K562 (cell line): ENCODE data around the gene JUNB. TPM values are rescaled to one million over a fixed set of nuclear protein-coding genes. Genes with fewer than 3 reads are reported as not detected.

Experiments
- ATAC-seq: fragments of 200-7000 bp; cut with Tn5 transposase; 3 replicates; pipeline ENCODE4 v1.9.1; 2020; ENCODE audit warnings: moderate library complexity
- BruUV-seq: library from RNA; stranded (reverse); fragments of 400-500 nt; replicated peaks from 2 replicates; lab custom pipeline; 2021; lab: Mats Ljungman, UMichigan
- CTCF ChIA-PET: fragments of 300-600 bp; formaldehyde crosslinking; extraction: SDS; loops from one replicate; lab custom pipeline; 2021; ENCODE audit warnings: low intra/inter-chr PET ratio; lab: Yijun Ruan, JAX
- POLR2A ChIA-PET: fragments of 300-600, 350-650 bp; sonication (Branson Sonifier 250); formaldehyde crosslinking; extraction: SDS; loops from one replicate; lab custom pipeline; 2021; ENCODE audit warnings: antibody characterized with exemption, inconsistent platforms; lab: Yijun Ruan, JAX
- DNase-seq, 4 experiments: peaks; one replicate each; pipeline versions ENCODE4 v3.0.0 to v3.0.0-alpha.2; 2011 to 2018; ENCODE audit warnings: low spot score in 3 of 4, mixed read lengths in 3 of 4; ENCODE audit errors: extremely low read depth in 1 of 4
- FAIRE-seq: peaks from 2 replicates; lab custom pipeline; 2011; peaks lifted over from hg19 to GRCh38; lab: Jason Lieb, UNC
- H2AFZ ChIP-seq: 2 replicates; pipeline ENCODE4 v1.6.0; 2011; ENCODE audit warnings: low read depth, low read length, control low read depth, inconsistent platforms
- H3K27ac ChIP-seq: fragments of 200-600 bp; 3 replicates; pipeline ENCODE4 v1.8.0; 2011; ENCODE audit warnings: low read depth, mild to moderate bottlenecking, control low read depth, inconsistent platforms, low read length, moderate library complexity, mixed read lengths; ENCODE audit errors: extremely low read depth
- H3K27me3 ChIP-seq, 2 experiments: fragments of 300-600 bp in 1 of 2; 2 replicates in 1 of 2; 3 replicates in 1 of 2; pipeline versions ENCODE4 v1.6.0 to v1.8.0; 2011; ENCODE audit warnings: inconsistent platforms in 2 of 2, low read length in 2 of 2, mild to moderate bottlenecking in 1 of 2, mixed read lengths in 1 of 2, moderate library complexity in 1 of 2; ENCODE audit not compliant: control insufficient read depth in 2 of 2, insufficient read depth in 2 of 2
- H3K36me3 ChIP-seq: fragments of 300-600 bp; 3 replicates; pipeline ENCODE4 v1.8.0; 2011; ENCODE audit warnings: mild to moderate bottlenecking, low read length, inconsistent platforms; ENCODE audit not compliant: control insufficient read depth, insufficient read depth
- H3K4me1 ChIP-seq, 2 experiments: fragments of 200-600 bp in 1 of 2; replicated peaks in 1 of 2; 2 replicates in 1 of 2; 3 replicates in 1 of 2; pipeline versions ENCODE4 v1.5.1 to v1.8.0; 2011; ENCODE audit warnings: inconsistent platforms in 2 of 2, low read length in 2 of 2, mild to moderate bottlenecking in 1 of 2, mixed read lengths in 1 of 2, moderate library complexity in 1 of 2; ENCODE audit not compliant: control insufficient read depth in 2 of 2, insufficient read depth in 2 of 2
- H3K4me2 ChIP-seq: 2 replicates; pipeline ENCODE4 v1.6.1; 2011; ENCODE audit warnings: low read length, control low read depth, inconsistent platforms, mixed read lengths; ENCODE audit not compliant: insufficient read depth
- H3K4me3 ChIP-seq: fragments of 200-600 bp; sonication (generic), shearing (Covaris generic); 2 replicates; pipeline ENCODE4 v1.5.1; 2016; ENCODE audit warnings: control low read depth, inconsistent platforms
- H3K79me2 ChIP-seq: fragments of 200-600 bp; 3 replicates; pipeline ENCODE4 v1.8.0; 2011; ENCODE audit warnings: low read length, inconsistent platforms; ENCODE audit not compliant: control insufficient read depth, insufficient read depth
- H3K9ac ChIP-seq, 2 experiments: 2 replicates each; pipeline versions ENCODE4 v1.6.0 to v1.6.1; 2011; ENCODE audit warnings: low read depth in 2 of 2, low read length in 2 of 2, control low read depth in 1 of 2, inconsistent platforms in 1 of 2, mild to moderate bottlenecking in 1 of 2, mixed read lengths in 1 of 2; ENCODE audit not compliant: insufficient read depth in 1 of 2
- H3K9me1 ChIP-seq: one replicate; pipeline ENCODE4 v1.6.0; 2011; ENCODE audit warnings: inconsistent platforms, mild to moderate bottlenecking, low read length, moderate library complexity; ENCODE audit not compliant: control insufficient read depth, insufficient read depth
- H3K9me3 ChIP-seq: replicated peaks from 2 replicates; pipeline ENCODE4 v1.5.1; 2011; ENCODE audit warnings: low read depth, low read length, inconsistent platforms; ENCODE audit not compliant: control insufficient read depth, insufficient read depth
- H4K20me1 ChIP-seq: replicated peaks from 2 replicates; pipeline ENCODE4 v1.6.1; 2011; ENCODE audit warnings: low read length, inconsistent platforms, mixed read lengths; ENCODE audit not compliant: control insufficient read depth, insufficient read depth
- NR2C2 ChIP-seq, 2 experiments: fragments of 200-800 bp in 1 of 2; sonication (Bioruptor generic) in 1 of 2; sonication (generic) in 1 of 2; formaldehyde crosslinking in 1 of 2; IDR thresholded peaks; 2 replicates each; pipeline versions ENCODE4 v1.6.1 to v1.8.0; 2016 to 2022; ENCODE audit warnings: mild to moderate bottlenecking in 1 of 2, missing compliant biosample characterization in 1 of 2, missing genetic modification characterization in 1 of 2, missing genetic modification reagents in 1 of 2
- ZNF79 ChIP-seq: fragments of 250-450 bp; sonication (Bioruptor Pico); IDR thresholded peaks from 2 replicates; pipeline ENCODE4 v1.4.0; 2020; ENCODE audit warnings: low read depth, mild to moderate bottlenecking, moderate library complexity
- WGBS: fragments of 100-300 bp; shearing (Covaris generic); methylation state at CpG from one replicate; pipeline ENCODE4 v1.1.6; 2016; ENCODE audit warnings: low coverage, mixed read lengths; ENCODE audit not compliant: insufficient coverage; ENCODE audit errors: missing lambda C conversion rate; 5-methylcytosine and 5-hydroxymethylcytosine counted together
- in situ Hi-C: fragments of 300-500 bp; cut with MboI; formaldehyde crosslinking; loops from 4 replicates; pipeline ENCODE4 v1.15.0; 2018; ENCODE audit warnings: inconsistent platforms, mixed read lengths
- intact Hi-C: fragments of 100-400 bp; cut with micrococcal nuclease; formaldehyde crosslinking; loops from 2 replicates; pipeline ENCODE4 v1.14.2; 2022
- polyA plus RNA-seq, 8 experiments: library from polyadenylated mRNA; depleted of rRNA in 4 of 8; stranded (reverse) in 5 of 8; unstranded in 3 of 8; fragments of >200 nt; fragmentation: Nextera tagmentation in 2 of 8; fragmentation: Illumina TruSeq in 1 of 8; extraction: Ambion mirVana in 2 of 8; extraction: Trizol in 1 of 8; gene quantifications; 2 replicates each; pipeline versions ENCODE4 v1.2.1 to v1.2.3, GENCODE V29; 2011 to 2014; ENCODE audit warnings: inconsistent platforms in 1 of 8, missing spikeins in 1 of 8
- total RNA-seq, 7 experiments: library from RNA; depleted of rRNA in 6 of 7; stranded (reverse); fragments of >200 nt in 6 of 7; fragmentation: Illumina TruSeq in 2 of 7; extraction: Trizol in 2 of 7; gene quantifications; 2 replicates each; pipeline versions ENCODE4 v1.2.1 to v1.2.3, GENCODE V29; 2011 to 2021; ENCODE audit warnings: low replicate concordance in 1 of 7
- TF ChIP-seq, protein P1 (sequence below): sonication (generic); formaldehyde crosslinking; IDR thresholded peaks from 2 replicates; pipeline ENCODE4 v1.8.0; 2022; ENCODE audit warnings: mild to moderate bottlenecking, missing genetic modification reagents
- TF ChIP-seq, protein P2 (sequence below), 2 experiments: fragments of 450-650 bp in 1 of 2; sonication (generic) in 1 of 2; formaldehyde crosslinking in 1 of 2; IDR thresholded peaks in 1 of 2; conservative IDR thresholded peaks in 1 of 2; 2 replicates each; pipeline versions ENCODE4 v1.6.1 to v1.8.1; 2016 to 2023; ENCODE audit warnings: mild to moderate bottlenecking in 2 of 2, moderate library complexity in 2 of 2, inconsistent platforms in 1 of 2, missing genetic modification reagents in 1 of 2
- TF ChIP-seq, protein P3 (sequence below), 3 experiments: IDR thresholded peaks in 2 of 3; conservative IDR thresholded peaks in 1 of 3; 2 replicates each; pipeline ENCODE4 v1.5.1; 2011 to 2012; ENCODE audit warnings: low read length in 3 of 3, mild to moderate bottlenecking in 3 of 3, control low read depth in 2 of 3, improper control_type of control experiment in 1 of 3, inconsistent platforms in 1 of 3, low read depth in 1 of 3, mixed read lengths in 1 of 3, moderate library complexity in 1 of 3; ENCODE audit not compliant: insufficient read depth in 2 of 3

The JUNB gene
- total and polyA plus RNA-seq, 9 of the 15 experiments (the other 6 are each of a cell fraction or from before 2014, with no cell fraction given) = 0.23 to 88.1 (median 13.1) TPM

DNA sequence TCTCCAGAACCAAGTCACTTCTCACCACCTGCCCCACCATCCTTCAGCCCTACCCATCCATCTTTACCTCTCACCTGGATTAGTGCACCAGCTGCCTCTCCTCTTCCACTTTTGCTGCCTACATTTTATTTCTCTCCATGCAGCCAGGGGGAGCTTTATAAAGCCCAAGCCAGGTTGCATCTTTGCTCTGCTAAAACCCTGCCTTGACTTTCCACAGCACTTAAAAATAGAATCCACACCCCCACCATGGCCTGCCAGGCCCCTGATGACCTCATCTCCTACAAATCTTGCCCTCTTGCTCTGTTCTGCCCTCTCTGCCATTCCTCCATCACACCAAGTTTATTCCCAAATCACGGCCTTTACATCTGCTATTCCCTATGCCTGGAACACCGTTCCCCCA, 17.7 kb upstream of the JUNB start:
- POLR2A ChIA-PET = interaction anchor here (0.7 to 1.9 kb wide), 3 partner anchors 19 to 37 kb away, joined by 3 to 11 read pairs (median 5); partner anchors contain the start of genes GET3 and JUNB
- Histone ChIP-seq H3K9me1 (no peaks in the 10 kb centered on the region), H3K9me3 (no peaks in the 10 kb centered on the region), H3K4me2 (no peak overlapping the region), H3K4me1 (peaks cover 7 to 46% of the 10 kb centered on the region in 2 experiments; a peak in 4 of 5 replicates), H3K79me2 (peaks cover 6% of the 10 kb centered on the region; the same call in 1 of the 3 replicates), H2AFZ (no peak overlapping the region), H3K27ac (no peak overlapping the region), H3K27me3 (no peaks in the 10 kb centered on the region), H3K36me3 (no peaks in the 10 kb centered on the region), H3K4me3 (no peak overlapping the region), H4K20me1 (no peaks in the 10 kb centered on the region), H3K9ac (peak overlapping the region in 1 of 2 experiments; percentile 15; a peak in 1 of 4 replicates)
- FAIRE-seq (peak; percentile 19), ATAC-seq (no peak), DNase-seq (no peak)
- CTCF ChIA-PET = interaction anchor here (0.6 kb wide), 1 partner anchor 163 kb away, joined by 5 read pairs; the partner anchor contains the start of gene ZNF490
- 79% methylated on average over 2 of the region's 2 CpGs for WGBS
- BruUV-seq = no TSS peak
- intact Hi-C loops = no loop called here
- in situ Hi-C loops = no loop called here
- TF ChIP-seq ZNF79 (CRISPR knock-in tag) = no peak
- TF ChIP-seq, protein P1, sequence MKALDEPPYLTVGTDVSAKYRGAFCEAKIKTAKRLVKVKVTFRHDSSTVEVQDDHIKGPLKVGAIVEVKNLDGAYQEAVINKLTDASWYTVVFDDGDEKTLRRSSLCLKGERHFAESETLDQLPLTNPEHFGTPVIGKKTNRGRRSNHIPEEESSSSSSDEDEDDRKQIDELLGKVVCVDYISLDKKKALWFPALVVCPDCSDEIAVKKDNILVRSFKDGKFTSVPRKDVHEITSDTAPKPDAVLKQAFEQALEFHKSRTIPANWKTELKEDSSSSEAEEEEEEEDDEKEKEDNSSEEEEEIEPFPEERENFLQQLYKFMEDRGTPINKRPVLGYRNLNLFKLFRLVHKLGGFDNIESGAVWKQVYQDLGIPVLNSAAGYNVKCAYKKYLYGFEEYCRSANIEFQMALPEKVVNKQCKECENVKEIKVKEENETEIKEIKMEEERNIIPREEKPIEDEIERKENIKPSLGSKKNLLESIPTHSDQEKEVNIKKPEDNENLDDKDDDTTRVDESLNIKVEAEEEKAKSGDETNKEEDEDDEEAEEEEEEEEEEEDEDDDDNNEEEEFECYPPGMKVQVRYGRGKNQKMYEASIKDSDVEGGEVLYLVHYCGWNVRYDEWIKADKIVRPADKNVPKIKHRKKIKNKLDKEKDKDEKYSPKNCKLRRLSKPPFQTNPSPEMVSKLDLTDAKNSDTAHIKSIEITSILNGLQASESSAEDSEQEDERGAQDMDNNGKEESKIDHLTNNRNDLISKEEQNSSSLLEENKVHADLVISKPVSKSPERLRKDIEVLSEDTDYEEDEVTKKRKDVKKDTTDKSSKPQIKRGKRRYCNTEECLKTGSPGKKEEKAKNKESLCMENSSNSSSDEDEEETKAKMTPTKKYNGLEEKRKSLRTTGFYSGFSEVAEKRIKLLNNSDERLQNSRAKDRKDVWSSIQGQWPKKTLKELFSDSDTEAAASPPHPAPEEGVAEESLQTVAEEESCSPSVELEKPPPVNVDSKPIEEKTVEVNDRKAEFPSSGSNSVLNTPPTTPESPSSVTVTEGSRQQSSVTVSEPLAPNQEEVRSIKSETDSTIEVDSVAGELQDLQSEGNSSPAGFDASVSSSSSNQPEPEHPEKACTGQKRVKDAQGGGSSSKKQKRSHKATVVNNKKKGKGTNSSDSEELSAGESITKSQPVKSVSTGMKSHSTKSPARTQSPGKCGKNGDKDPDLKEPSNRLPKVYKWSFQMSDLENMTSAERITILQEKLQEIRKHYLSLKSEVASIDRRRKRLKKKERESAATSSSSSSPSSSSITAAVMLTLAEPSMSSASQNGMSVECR (CRISPR knock-in tag) = no peak
- TF ChIP-seq, protein P2, sequence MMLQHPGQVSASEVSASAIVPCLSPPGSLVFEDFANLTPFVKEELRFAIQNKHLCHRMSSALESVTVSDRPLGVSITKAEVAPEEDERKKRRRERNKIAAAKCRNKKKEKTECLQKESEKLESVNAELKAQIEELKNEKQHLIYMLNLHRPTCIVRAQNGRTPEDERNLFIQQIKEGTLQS (IDR thresholded peaks at IDR 0.05) = peak; percentile 65
- TF ChIP-seq, protein P2 (CRISPR knock-in tag; conservative IDR thresholded peaks at IDR 0.05) = no peak
- no peak for TF ChIP-seq NR2C2 (CRISPR knock-in tag; IDR thresholded peaks at IDR 0.05)
- TF ChIP-seq NR2C2 (tag; IDR thresholded peaks at IDR 0.05) = no peak
- TF ChIP-seq, protein P3, sequence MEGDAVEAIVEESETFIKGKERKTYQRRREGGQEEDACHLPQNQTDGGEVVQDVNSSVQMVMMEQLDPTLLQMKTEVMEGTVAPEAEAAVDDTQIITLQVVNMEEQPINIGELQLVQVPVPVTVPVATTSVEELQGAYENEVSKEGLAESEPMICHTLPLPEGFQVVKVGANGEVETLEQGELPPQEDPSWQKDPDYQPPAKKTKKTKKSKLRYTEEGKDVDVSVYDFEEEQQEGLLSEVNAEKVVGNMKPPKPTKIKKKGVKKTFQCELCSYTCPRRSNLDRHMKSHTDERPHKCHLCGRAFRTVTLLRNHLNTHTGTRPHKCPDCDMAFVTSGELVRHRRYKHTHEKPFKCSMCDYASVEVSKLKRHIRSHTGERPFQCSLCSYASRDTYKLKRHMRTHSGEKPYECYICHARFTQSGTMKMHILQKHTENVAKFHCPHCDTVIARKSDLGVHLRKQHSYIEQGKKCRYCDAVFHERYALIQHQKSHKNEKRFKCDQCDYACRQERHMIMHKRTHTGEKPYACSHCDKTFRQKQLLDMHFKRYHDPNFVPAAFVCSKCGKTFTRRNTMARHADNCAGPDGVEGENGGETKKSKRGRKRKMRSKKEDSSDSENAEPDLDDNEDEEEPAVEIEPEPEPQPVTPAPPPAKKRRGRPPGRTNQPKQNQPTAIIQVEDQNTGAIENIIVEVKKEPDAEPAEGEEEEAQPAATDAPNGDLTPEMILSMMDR (IDR thresholded peaks at IDR 0.05 in 2 of 3, conservative IDR thresholded peaks at IDR 0.05 in 1 of 3; ENCODE audit: insufficient read depth in 2 of 3, low read depth in 1 of 3, low read length in 3 of 3) = peak; percentile 18 to 43 (median 25); a peak in 2 of 6 replicates
